HEK293 (cell line): Measurements from ENCODE around the gene ZBP1.

ENCODE experiments used
- CTCF ChIA-PET: fragments of 350-600 bp; formaldehyde crosslinking; extraction: SDS; loops from one replicate; lab custom pipeline; 2021; ENCODE audit warnings: antibody characterized with exemption; lab: Yijun Ruan, JAX
- POLR2A ChIA-PET: fragments of 300-600 bp; formaldehyde crosslinking; extraction: SDS; loops from one replicate; lab custom pipeline; 2020; ENCODE audit warnings: antibody characterized with exemption, inconsistent platforms; lab: Yijun Ruan, JAX
- H3K27ac ChIP-seq: fragments of 200-500 bp; sonication (Bioruptor generic); 2 replicates; pipeline ENCODE4 v1.5.1; 2014; ENCODE audit warnings: low read depth, low read length, control low read depth, inconsistent platforms; ENCODE audit errors: extremely low read depth
- H3K36me3 ChIP-seq, 2 experiments: fragments of 200-500 bp in 1 of 2; sonication (Bioruptor generic) in 1 of 2; 1 replicate in 1 of 2; 2 replicates in 1 of 2; pipeline ENCODE4 v1.5.1; 2014 to 2017; ENCODE audit warnings: inconsistent platforms in 2 of 2, low read length in 2 of 2; ENCODE audit not compliant: control insufficient read depth in 2 of 2, insufficient read depth in 1 of 2
- H3K4me1 ChIP-seq: fragments of 200-500 bp; sonication (Bioruptor generic); 2 replicates; pipeline ENCODE4 v1.5.1; 2014; ENCODE audit warnings: mild to moderate bottlenecking, low read length, inconsistent platforms; ENCODE audit not compliant: control insufficient read depth, insufficient read depth
- H3K4me3 ChIP-seq: 2 replicates; pipeline ENCODE4 v1.5.1; 2011; ENCODE audit warnings: low read depth, mild to moderate bottlenecking, control low read depth, low read length, moderate library complexity
- H3K9me3 ChIP-seq: fragments of 200-500 bp; sonication (Bioruptor generic); 2 replicates; pipeline ENCODE4 v1.5.1; 2014; ENCODE audit warnings: low read depth, low read length, inconsistent platforms; ENCODE audit not compliant: control insufficient read depth, insufficient read depth
- FEZF1 ChIP-seq: fragments of 450-650 bp; formaldehyde crosslinking; IDR thresholded peaks from 2 replicates; pipeline ENCODE4 v1.5.1; 2016; ENCODE audit warnings: missing biosample characterization, missing genetic modification characterization
- HOXD13 ChIP-seq: sonication (generic); formaldehyde crosslinking; IDR thresholded peaks from 2 replicates; pipeline ENCODE4 v1.8.0; 2022; ENCODE audit warnings: missing genetic modification reagents, borderline replicate concordance
- PRDM1 ChIP-seq: fragments of 450-650 bp; formaldehyde crosslinking; IDR thresholded peaks from 2 replicates; pipeline ENCODE4; 2016; ENCODE audit warnings: missing biosample characterization, missing genetic modification characterization
- SCRT2 ChIP-seq: fragments of 450-650 bp; formaldehyde crosslinking; IDR thresholded peaks from 2 replicates; pipeline ENCODE4 v1.5.1; 2016; ENCODE audit warnings: missing biosample characterization, missing genetic modification characterization
- SP7 ChIP-seq: fragments of 450-650 bp; formaldehyde crosslinking; IDR thresholded peaks from 2 replicates; pipeline ENCODE4 v1.5.1; 2016; ENCODE audit warnings: missing biosample characterization, missing genetic modification characterization
- ZBTB6 ChIP-seq: fragments of 450-650 bp; formaldehyde crosslinking; IDR thresholded peaks from 2 replicates; pipeline ENCODE4 v1.5.1; 2017; ENCODE audit warnings: missing biosample characterization, missing genetic modification characterization
- ZNF10 ChIP-seq: fragments of 450-650 bp; formaldehyde crosslinking; IDR thresholded peaks from 2 replicates; pipeline ENCODE4 v1.5.1; 2017; ENCODE audit warnings: missing biosample characterization, missing genetic modification characterization
- ZNF133 ChIP-seq: fragments of 450-650 bp; formaldehyde crosslinking; IDR thresholded peaks from 2 replicates; pipeline ENCODE4 v1.5.1; 2016; ENCODE audit warnings: missing biosample characterization, missing genetic modification characterization
- ZNF202 ChIP-seq: fragments of 450-650 bp; formaldehyde crosslinking; IDR thresholded peaks from 2 replicates; pipeline ENCODE4 v1.5.1; 2016; ENCODE audit warnings: missing biosample characterization, missing genetic modification characterization, borderline replicate concordance
- ZNF23 ChIP-seq: fragments of 450-650 bp; formaldehyde crosslinking; IDR thresholded peaks from 2 replicates; pipeline ENCODE4 v1.5.1; 2016; ENCODE audit warnings: missing biosample characterization, missing genetic modification characterization, borderline replicate concordance
- ZNF26 ChIP-seq: fragments of 450-650 bp; formaldehyde crosslinking; IDR thresholded peaks from 2 replicates; pipeline ENCODE4 v1.5.1; 2016; ENCODE audit warnings: missing biosample characterization, missing genetic modification characterization
- ZNF391 ChIP-seq: fragments of 450-650 bp; formaldehyde crosslinking; IDR thresholded peaks from 2 replicates; pipeline ENCODE4 v1.5.1; 2016; ENCODE audit warnings: low read depth, missing biosample characterization, missing genetic modification characterization, borderline replicate concordance
- ZNF488 ChIP-seq: fragments of 450-650 bp; formaldehyde crosslinking; IDR thresholded peaks from 2 replicates; pipeline ENCODE4 v1.5.1; 2016; ENCODE audit warnings: missing biosample characterization, missing genetic modification characterization
- ZNF530 ChIP-seq: fragments of 450-650 bp; formaldehyde crosslinking; IDR thresholded peaks from 2 replicates; pipeline ENCODE4 v1.5.1; 2016; ENCODE audit warnings: low read depth, missing biosample characterization, missing genetic modification characterization
- ZNF549 ChIP-seq: fragments of 450-650 bp; IDR thresholded peaks from 2 replicates; pipeline ENCODE4 v1.5.1; 2018; ENCODE audit warnings: missing biosample characterization, missing genetic modification characterization, mild to moderate bottlenecking, inconsistent platforms, moderate library complexity
- ZNF596 ChIP-seq: fragments of 450-650 bp; IDR thresholded peaks from 2 replicates; pipeline ENCODE4 v1.5.0; 2018; ENCODE audit warnings: missing biosample characterization, mild to moderate bottlenecking, missing genetic modification characterization, moderate library complexity
- ZNF670 ChIP-seq: fragments of 450-650 bp; formaldehyde crosslinking; IDR thresholded peaks from 2 replicates; pipeline ENCODE4 v1.5.1; 2016; ENCODE audit warnings: missing biosample characterization, missing genetic modification characterization, low read depth
- ZNF76 ChIP-seq: fragments of 450-650 bp; formaldehyde crosslinking; IDR thresholded peaks from 2 replicates; pipeline ENCODE4; 2016; ENCODE audit warnings: low read depth, missing biosample characterization, missing genetic modification characterization, borderline replicate concordance
- ZXDB ChIP-seq: fragments of 450-650 bp; formaldehyde crosslinking; IDR thresholded peaks from 2 replicates; pipeline ENCODE4 v1.5.1; 2016; ENCODE audit warnings: missing biosample characterization, missing genetic modification characterization

ZBP1 gene

GRCh38 chr20:57590485-57591288 lies 29.5 kb downstream of the ZBP1 start:
- ChIA-PET CTCF (interaction anchor here (0.7 to 7.9 kb wide), 3 partner anchors 8 to 74 kb away, joined by 3 to 124 read pairs (median 13); no protein-coding TSS in a partner anchor), POLR2A (interaction anchor here (0.6 kb wide), 1 partner anchor 40 kb away, joined by 3 read pairs; no protein-coding TSS in a partner anchor)
- no peaks in the 10 kb centered on the region for H3K4me1 ChIP-seq
- H3K9me3 ChIP-seq: no peaks in the 10 kb centered on the region
- no peaks in the 10 kb centered on the region for H3K36me3 ChIP-seq
- no peak overlapping the region for H3K27ac ChIP-seq
- no peak overlapping the region for H3K4me3 ChIP-seq
- no peak for TF ChIP-seq ZNF488 (tag by site-specific recombination)
- TF ChIP-seq ZNF76 (tag by site-specific recombination): no peak
- no peak for TF ChIP-seq ZNF530 (tag by site-specific recombination)
- TF ChIP-seq ZNF133 (tag by site-specific recombination): no peak
- no peak for TF ChIP-seq ZNF202 (tag by site-specific recombination)
- no peak for TF ChIP-seq ZNF10 (tag by site-specific recombination)
- no peak for TF ChIP-seq ZNF23 (tag by site-specific recombination)
- TF ChIP-seq HOXD13: no peak
- no peak for TF ChIP-seq ZNF391 (tag by site-specific recombination)
- no peak for TF ChIP-seq ZNF596 (tag by site-specific recombination)
- TF ChIP-seq ZBTB6 (tag by site-specific recombination): no peak
- TF ChIP-seq ZNF670 (tag by site-specific recombination): no peak
- TF ChIP-seq ZNF549 (tag by site-specific recombination): no peak
- no peak for TF ChIP-seq PRDM1 (tag by site-specific recombination)
- no peak for TF ChIP-seq SCRT2 (tag by site-specific recombination)
- no peak for TF ChIP-seq ZNF26 (tag by site-specific recombination)
- TF ChIP-seq SP7 (tag by site-specific recombination): no peak

GRCh38 chr20:57589728-57590484 lies 30.3 kb downstream of the ZBP1 start:
- no peaks in the 10 kb centered on the region for H3K9me3 ChIP-seq
- POLR2A ChIA-PET: interaction anchor here (0.6 kb wide), 1 partner anchor 41 kb away, joined by 3 read pairs; no protein-coding TSS in a partner anchor
- no peak overlapping the region for H3K27ac ChIP-seq
- no peaks in the 10 kb centered on the region for H3K36me3 ChIP-seq
- H3K4me3 ChIP-seq: no peak overlapping the region
- no peaks in the 10 kb centered on the region for H3K4me1 ChIP-seq
- no peak for TF ChIP-seq ZXDB (tag by site-specific recombination)
- TF ChIP-seq FEZF1 (tag by site-specific recombination): no peak
- CTCF ChIA-PET: interaction anchor here (0.7 kb wide), 1 partner anchor 591 kb away, joined by 3 read pairs; no protein-coding TSS in a partner anchor
